ENCODE data around the gene HINT2.

The HINT2 gene

GRCh38 chr9:35845824-35846771 is 31.3 kb upstream of the HINT2 start:
- ATAC-seq (no peak), DNase-seq (ENCODE audit: low spot score in 2 of 2) (no peak)
- Mint-ChIP-seq H3K9me3 (no peaks in the 10 kb centered on the region), H3K4me3 (no peak overlapping the region), H3K4me1 (peaks cover 49% of the 10 kb centered on the region), H3K27ac (no peak overlapping the region), H3K36me3 (no peaks in the 10 kb centered on the region)

- no peak for ATAC-seq
- H3K4me1 Mint-ChIP-seq = peaks cover 49% of the 10 kb centered on the region
- H3K4me3 Mint-ChIP-seq = no peak overlapping the region
- H3K9me3 Mint-ChIP-seq = no peaks in the 10 kb centered on the region
- H3K36me3 Mint-ChIP-seq = no peaks in the 10 kb centered on the region
- no peak overlapping the region for H3K27ac Mint-ChIP-seq
- no peak for DNase-seq (ENCODE audit: low spot score in 2 of 2)
Measured at GRCh38 chr9:35844628-35845270, 29.9 kb upstream of the HINT2 start.

GRCh38 chr9:35842795-35843194 is 28.0 kb upstream of the HINT2 start:
- no peak for DNase-seq (ENCODE audit: low spot score in 2 of 2)
- Mint-ChIP-seq H3K4me3 (no peak overlapping the region), H3K36me3 (no peaks in the 10 kb centered on the region), H3K4me1 (peaks cover 40% of the 10 kb centered on the region), H3K27ac (peak overlapping the region; percentile 48), H3K9me3 (no peaks in the 10 kb centered on the region)
- ATAC-seq = peak; percentile 64

- DNase-seq (ENCODE audit: low spot score in 2 of 2) = no peak
- H3K27ac Mint-ChIP-seq = peak overlapping the region; percentile 48
- H3K4me1 Mint-ChIP-seq = peaks cover 34% of the 10 kb centered on the region
- ATAC-seq = no peak
- H3K9me3 Mint-ChIP-seq = no peaks in the 10 kb centered on the region
- no peaks in the 10 kb centered on the region for H3K36me3 Mint-ChIP-seq
- H3K4me3 Mint-ChIP-seq = no peak overlapping the region
Measured at GRCh38 chr9:35842020-35842745, 27.3 kb upstream of the HINT2 start.

GRCh38 chr9:35841645-35841900 is 26.7 kb upstream of the HINT2 start:
- no peaks in the 10 kb centered on the region for H3K9me3 Mint-ChIP-seq
- no peak for ATAC-seq
- H3K36me3 Mint-ChIP-seq = no peaks in the 10 kb centered on the region
- DNase-seq (ENCODE audit: low spot score in 2 of 2) = no peak
- H3K27ac Mint-ChIP-seq = peak overlapping the region; percentile 79
- H3K4me3 Mint-ChIP-seq = no peak overlapping the region
- peaks cover 28% of the 10 kb centered on the region for H3K4me1 Mint-ChIP-seq

- Mint-ChIP-seq H3K9me3 (no peaks in the 10 kb centered on the region), H3K4me3 (no peak overlapping the region), H3K4me1 (peaks cover 28% of the 10 kb centered on the region), H3K27ac (peak overlapping the region; percentile 79), H3K36me3 (no peaks in the 10 kb centered on the region)
- DNase-seq (ENCODE audit: low spot score in 2 of 2) (no peak), ATAC-seq (no peak)
Measured at GRCh38 chr9:35840881-35841644, 26.2 kb upstream of the HINT2 start.

GRCh38 chr9:35839926-35840325 is 25.1 kb upstream of the HINT2 start:
- Mint-ChIP-seq H3K4me3 (no peak overlapping the region), H3K9me3 (no peaks in the 10 kb centered on the region), H3K27ac (peak overlapping the region; percentile 79), H3K36me3 (no peaks in the 10 kb centered on the region), H3K4me1 (peaks cover 17% of the 10 kb centered on the region)
- DNase-seq (ENCODE audit: low spot score in 2 of 2) (no peak), ATAC-seq (no peak)

- Mint-ChIP-seq H3K4me3 (no peak overlapping the region), H3K36me3 (no peaks in the 10 kb centered on the region), H3K4me1 (no peaks in the 10 kb centered on the region), H3K9me3 (no peaks in the 10 kb centered on the region), H3K27ac (peak overlapping the region; percentile 56)
- ATAC-seq (no peak), DNase-seq (ENCODE audit: low spot score in 2 of 2) (no peak)
Measured at GRCh38 chr9:35836595-35836994, 21.8 kb upstream of the HINT2 start.

- no peaks in the 10 kb centered on the region for H3K36me3 Mint-ChIP-seq
- peak overlapping the region; percentile 55 for H3K27ac Mint-ChIP-seq
- peaks cover 8% of the 10 kb centered on the region for H3K4me1 Mint-ChIP-seq
- DNase-seq (ENCODE audit: low spot score in 2 of 2) = no peak
- no peak overlapping the region for H3K4me3 Mint-ChIP-seq
- no peak for ATAC-seq
- H3K9me3 Mint-ChIP-seq = no peaks in the 10 kb centered on the region
Measured at GRCh38 chr9:35835766-35836165, 20.9 kb upstream of the HINT2 start.

GRCh38 chr9:35835216-35835632 is 20.4 kb upstream of the HINT2 start:
- Mint-ChIP-seq H3K4me3 (no peak overlapping the region), H3K9me3 (no peaks in the 10 kb centered on the region), H3K27ac (peak overlapping the region; percentile 55), H3K36me3 (no peaks in the 10 kb centered on the region), H3K4me1 (peaks cover 14% of the 10 kb centered on the region)
- no peak for DNase-seq (ENCODE audit: low spot score in 2 of 2)
- ATAC-seq = peak; percentile 31

- ATAC-seq (no peak), DNase-seq (ENCODE audit: low spot score in 2 of 2) (no peak)
- no peak overlapping the region for H3K27ac Mint-ChIP-seq
- H3K36me3 Mint-ChIP-seq = no peaks in the 10 kb centered on the region
- H3K4me3 Mint-ChIP-seq = no peak overlapping the region
- H3K9me3 Mint-ChIP-seq = no peaks in the 10 kb centered on the region
- peaks cover 20% of the 10 kb centered on the region for H3K4me1 Mint-ChIP-seq
Measured at GRCh38 chr9:35834260-35835215, 19.7 kb upstream of the HINT2 start.

GRCh38 chr9:35832814-35833213 is 18.0 kb upstream of the HINT2 start:
- Mint-ChIP-seq H3K4me3 (no peak overlapping the region), H3K27ac (peak overlapping the region; percentile 60)

GRCh38 chr9:35831040-35831439 is 16.2 kb upstream of the HINT2 start:
- Mint-ChIP-seq H3K27ac (peak overlapping the region; percentile 29), H3K4me3 (no peak overlapping the region), H3K9me3 (no peaks in the 10 kb centered on the region), H3K4me1 (peaks cover 39% of the 10 kb centered on the region), H3K36me3 (no peaks in the 10 kb centered on the region)
- ATAC-seq (no peak), DNase-seq (ENCODE audit: low spot score in 2 of 2) (no peak)

More at GRCh38 chr9:35832814-35833213, 18.0 kb upstream of the HINT2 start:
- Mint-ChIP-seq H3K36me3 (no peaks in the 10 kb centered on the region), H3K4me1 (peaks cover 34% of the 10 kb centered on the region), H3K9me3 (no peaks in the 10 kb centered on the region)
- DNase-seq (ENCODE audit: low spot score in 2 of 2) (no peak), ATAC-seq (no peak)

- Mint-ChIP-seq H3K9me3 (no peaks in the 10 kb centered on the region), H3K27ac (peak overlapping the region; percentile 97), H3K36me3 (no peaks in the 10 kb centered on the region), H3K4me1 (peaks cover 46% of the 10 kb centered on the region), H3K4me3 (peak overlapping the region; percentile 97)
- DNase-seq (ENCODE audit: low spot score in 2 of 2) (no peak), ATAC-seq (no peak)
Measured at GRCh38 chr9:35829764-35830096, 14.9 kb upstream of the HINT2 start.
